A673 (cell line): ENCODE results near the gene ARHGAP15.

Experiments used
- CTCF ChIP-seq: fragments of 300-800, 200-600 bp; sonication (generic); conservative IDR thresholded peaks from 2 replicates; pipeline ENCODE4 v1.5.1; 2017; ENCODE audit warnings: low read depth, mild to moderate bottlenecking, antibody characterized with exemption, low read length, moderate library complexity, mixed read lengths
- EZH2 ChIP-seq: fragments of 200-600 bp; sonication (generic); IDR thresholded peaks from 2 replicates; pipeline ENCODE4 v1.6.1; 2017; ENCODE audit warnings: borderline replicate concordance, low read depth, mild to moderate bottlenecking, mixed read lengths, antibody characterized with exemption, low read length; ENCODE audit not compliant: poor library complexity, severe bottlenecking

GRCh38 chr2:143311426-143311825 lies 182.2 kb downstream of the ARHGAP15 start:
- TF ChIP-seq CTCF (no peak), EZH2 (no peak)
